HG03175 (cell line): Measurements from ENCODE around the gene STAT2.
"Not testable (repeated sequence)": the region's sequence is repeated elsewhere in the genome, so short reads cannot be mapped to it uniquely, and the experiment has no call there.

Experiments
- ATAC-seq: cut with Tn5 transposase; IDR thresholded peaks from one replicate; pipeline ENCODE4 v1.9.1; 2021; ENCODE audit warnings: mild to moderate bottlenecking, moderate library complexity; ENCODE audit not compliant: unreplicated experiment

The STAT2 gene

DNA sequence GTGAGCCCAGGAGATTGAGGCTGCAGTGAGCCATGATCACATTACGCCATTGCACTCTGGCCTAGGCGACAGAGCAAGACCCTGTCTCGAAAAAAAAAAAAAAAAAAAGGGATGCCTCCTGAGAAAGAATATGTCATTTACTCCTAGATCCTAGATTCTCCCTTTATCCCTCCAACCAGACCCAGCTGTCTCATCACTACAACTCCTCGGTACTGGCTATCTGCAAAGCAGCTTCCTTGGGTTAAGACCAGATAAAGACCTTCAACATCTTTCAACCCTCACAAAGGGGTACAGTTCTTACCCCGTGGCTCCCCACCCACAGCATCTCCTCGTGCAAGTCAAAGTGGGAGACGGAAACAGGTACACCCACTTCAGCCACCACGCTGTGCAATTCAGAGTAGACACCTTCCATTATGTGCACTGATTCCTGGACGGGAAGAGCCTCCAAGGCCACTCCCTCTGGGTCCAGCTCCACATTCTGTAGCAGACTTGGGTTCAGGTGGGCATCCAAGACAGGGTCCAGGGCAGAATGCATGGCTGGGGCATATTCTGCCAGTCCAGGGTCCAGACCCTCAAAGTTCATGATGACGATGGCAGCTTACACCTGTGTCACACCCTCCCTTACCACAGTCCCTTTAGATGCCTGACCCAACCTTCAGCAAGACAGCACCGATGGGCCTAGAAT, 27.3 kb downstream of the STAT2 start:
- no peak for ATAC-seq

DNA sequence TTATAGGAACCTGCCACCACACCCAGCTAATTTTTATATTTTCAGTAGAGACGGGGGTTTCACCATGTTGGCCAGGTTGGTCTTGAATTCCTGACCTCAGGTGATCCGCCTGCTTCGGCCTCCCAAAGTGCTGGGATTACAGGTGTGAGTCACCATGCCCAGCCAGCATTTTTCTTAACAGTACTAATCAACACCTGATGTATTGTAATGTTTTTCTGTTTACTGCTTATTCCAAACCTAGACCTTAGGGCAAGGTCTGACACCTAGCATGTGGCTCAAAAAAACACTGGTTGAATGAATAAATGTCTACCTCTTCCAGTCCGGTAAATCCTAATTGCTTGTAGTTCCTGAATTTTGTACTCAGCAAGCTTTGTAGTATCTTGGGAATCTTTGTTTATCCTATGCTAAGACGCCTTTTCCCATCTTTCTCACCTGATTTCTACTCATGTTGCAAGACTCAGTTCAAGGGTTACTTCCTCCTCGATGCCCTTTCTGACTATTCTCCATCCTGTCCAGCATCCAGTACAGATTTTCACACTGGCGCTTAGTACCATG, 28.9 kb downstream of the STAT2 start:
- no peak for ATAC-seq

DNA sequence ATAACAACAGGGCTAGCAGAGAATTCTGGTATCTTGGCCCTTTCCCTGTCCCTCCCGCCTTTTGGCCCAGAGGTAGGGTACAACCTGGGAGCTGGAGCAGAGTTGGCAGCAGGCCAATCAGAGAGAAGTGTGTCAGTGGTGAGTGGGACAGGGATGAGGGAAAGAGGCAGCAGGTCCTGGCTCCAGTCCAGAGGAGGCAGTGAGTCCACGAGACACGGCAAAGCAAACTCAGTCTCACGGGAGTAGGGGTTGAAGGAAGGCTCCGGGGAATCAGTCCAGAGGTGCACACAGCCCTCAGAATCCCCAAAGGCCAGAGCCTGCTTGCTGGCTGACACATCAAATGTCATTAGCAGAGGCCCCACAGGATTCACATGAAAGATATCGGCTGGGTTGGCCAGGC, 33.4 kb downstream of the STAT2 start:
- no peak for ATAC-seq

DNA sequence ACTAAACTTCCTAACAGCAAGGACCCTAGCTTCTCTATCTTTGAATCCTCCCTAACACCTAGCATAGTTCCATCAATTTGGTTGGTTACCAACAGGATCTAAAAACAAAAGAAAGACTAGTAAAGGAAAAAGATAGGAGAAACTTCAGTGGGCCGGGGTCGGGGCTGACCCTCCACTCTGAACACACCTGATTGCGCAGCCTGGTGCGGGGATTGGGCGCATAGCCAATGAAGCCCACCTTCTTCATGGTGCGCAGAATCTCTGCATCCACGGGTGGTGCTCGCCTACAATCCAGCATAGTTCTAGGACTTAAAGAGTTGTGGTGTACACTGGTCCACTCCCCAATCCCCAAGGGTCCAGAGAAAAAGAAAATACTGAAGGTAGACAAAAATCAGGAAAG, 33.8 kb downstream of the STAT2 start:
- no peak for ATAC-seq

DNA sequence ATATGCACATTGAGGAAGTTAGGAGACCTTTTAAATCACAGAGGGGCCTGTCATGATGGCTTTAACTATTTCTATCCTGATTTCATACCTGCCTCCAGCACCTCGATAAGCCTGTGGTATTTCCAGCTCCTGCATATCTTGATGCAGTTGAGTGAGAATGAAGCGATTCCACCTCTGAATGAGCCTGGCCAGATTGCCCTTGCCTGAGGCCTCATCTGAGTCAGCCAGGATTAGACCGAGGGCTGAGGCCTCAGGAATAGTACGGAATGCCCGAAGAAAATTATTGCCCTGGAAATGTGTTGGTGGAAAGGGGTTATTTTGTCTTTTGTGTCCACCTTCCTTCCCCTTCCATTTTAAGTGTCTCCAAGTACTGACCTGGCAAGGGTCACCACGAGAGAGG, 35.7 kb downstream of the STAT2 start:
- no peak for ATAC-seq

DNA sequence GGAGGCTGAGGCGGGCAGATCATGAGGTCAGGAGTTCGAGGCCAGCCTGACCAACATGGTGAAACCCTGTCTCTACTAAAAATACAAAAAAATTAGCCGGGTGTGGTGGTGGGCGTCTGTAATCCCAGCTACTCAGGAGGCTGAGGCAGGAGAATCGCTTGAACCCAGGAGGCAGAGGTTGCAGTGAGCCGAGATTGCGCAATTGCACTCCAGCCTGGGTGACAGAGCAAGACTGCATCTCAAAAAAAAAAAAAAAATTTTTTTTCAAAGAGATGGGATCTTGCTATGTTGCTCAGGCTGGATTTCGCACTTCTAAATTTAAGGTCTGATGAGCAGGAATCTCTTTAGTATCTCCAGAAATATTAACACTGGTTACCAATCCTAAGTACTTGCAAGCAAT, 38.3 kb downstream of the STAT2 start:
- not testable (repeated sequence) for ATAC-seq

GRCh38 chr12:56321027-56321426, 38.9 kb downstream of the STAT2 start:
- no peak for ATAC-seq

GRCh38 chr12:56317675-56318074, 42.2 kb downstream of the STAT2 start:
- ATAC-seq, result no peak

GRCh38 chr12:56315622-56316473, 44.1 kb downstream of the STAT2 start, which contains the start of gene CNPY2:
Gene CNPY2 (minus strand): TSS chr12:56315988. CDS start chr12:56315217, 771 bp downstream.
- ATAC-seq, result peak; percentile 90

GRCh38 chr12:56315249-56315621, 44.7 kb downstream of the STAT2 start:
- ATAC-seq, result no peak

DNA sequence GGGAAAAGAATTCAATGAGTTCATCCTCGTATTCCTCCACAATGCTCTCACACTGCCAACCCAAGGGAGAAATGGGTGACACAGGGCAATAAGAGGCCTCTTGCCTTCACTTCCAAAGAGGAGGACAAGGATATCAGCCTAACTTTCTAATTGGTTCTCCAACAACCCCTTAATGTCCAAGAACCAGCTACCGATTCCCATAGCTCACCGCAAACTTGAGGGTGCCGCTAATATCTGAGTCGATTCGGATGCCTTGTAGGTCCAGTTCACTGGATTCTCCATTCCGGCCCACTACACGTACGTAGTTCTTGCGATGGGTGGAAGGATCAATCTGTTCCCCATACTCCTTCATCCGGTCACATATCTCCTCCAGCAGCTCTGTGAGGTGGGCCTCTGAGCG, 48.9 kb downstream of the STAT2 start:
- no peak for ATAC-seq

DNA sequence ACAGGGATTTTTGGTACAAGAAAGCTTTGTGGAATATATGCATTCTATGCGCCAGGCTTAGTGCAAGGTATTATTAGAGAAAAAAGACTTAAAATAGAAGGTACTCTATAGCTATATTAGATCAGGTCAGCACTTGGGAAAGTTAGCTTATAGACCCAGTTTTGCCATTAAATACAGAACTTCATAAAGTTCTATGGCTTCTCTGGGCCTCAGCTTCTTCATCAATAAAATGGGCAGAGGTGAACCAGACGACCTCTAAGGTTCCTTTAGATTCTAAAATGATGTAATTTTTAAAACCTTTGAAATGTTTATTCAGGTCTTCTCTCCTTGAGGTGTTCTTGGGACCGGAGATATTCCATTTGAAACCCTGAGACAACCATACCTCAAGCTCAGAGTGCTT, 51.2 kb downstream of the STAT2 start:
- no peak for ATAC-seq

DNA sequence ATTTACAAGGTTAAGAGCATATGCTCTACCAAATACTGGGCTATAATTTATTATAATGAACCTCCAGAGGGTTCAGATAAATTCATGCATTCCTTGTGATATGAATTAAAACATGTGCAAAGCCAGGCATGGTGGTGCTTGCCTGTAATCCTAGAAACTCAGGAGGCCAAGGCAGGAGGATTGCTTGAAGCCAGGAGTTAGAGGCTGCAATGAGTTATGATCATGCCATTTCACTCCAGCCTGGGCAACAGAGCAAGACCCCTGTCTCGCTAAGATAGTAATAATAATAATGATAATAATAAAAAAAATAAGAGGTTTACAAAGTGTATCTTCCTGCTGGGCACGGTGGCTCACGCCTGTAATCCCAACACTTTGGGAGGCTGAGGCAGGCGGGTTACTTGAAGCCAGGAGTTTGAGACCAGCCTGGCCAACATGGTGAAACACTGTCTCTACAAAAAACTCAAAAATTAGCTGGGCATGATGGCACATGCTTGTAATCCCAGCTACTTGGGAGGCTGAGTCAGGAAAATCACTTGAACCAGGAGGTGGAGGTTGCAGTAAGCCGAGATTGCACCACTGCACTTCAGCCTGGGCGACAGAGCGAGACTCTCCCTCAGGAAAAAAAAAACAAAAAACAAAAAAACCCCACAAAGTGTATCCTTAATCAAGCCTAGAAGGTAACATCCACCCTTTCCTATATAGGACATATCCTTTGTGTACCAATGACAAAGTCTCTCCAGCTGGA, 52.5 kb downstream of the STAT2 start:
- no peak for ATAC-seq

GRCh38 chr12:56304872-56305590, 54.9 kb downstream of the STAT2 start:
- ATAC-seq, result no peak

GRCh38 chr12:56304276-56304675, 55.6 kb downstream of the STAT2 start:
- no peak for ATAC-seq

GRCh38 chr12:56300644-56301464, 59.1 kb downstream of the STAT2 start:
- no peak for ATAC-seq

- ATAC-seq, result peak; percentile 95
These were observed 59.9 kb downstream of the STAT2 start, which contains the start of gene CS for GRCh38 chr12:56299853-56300643. Gene CS (minus strand): TSS chr12:56300330. CDS start chr12:56300201, 129 bp downstream.

DNA sequence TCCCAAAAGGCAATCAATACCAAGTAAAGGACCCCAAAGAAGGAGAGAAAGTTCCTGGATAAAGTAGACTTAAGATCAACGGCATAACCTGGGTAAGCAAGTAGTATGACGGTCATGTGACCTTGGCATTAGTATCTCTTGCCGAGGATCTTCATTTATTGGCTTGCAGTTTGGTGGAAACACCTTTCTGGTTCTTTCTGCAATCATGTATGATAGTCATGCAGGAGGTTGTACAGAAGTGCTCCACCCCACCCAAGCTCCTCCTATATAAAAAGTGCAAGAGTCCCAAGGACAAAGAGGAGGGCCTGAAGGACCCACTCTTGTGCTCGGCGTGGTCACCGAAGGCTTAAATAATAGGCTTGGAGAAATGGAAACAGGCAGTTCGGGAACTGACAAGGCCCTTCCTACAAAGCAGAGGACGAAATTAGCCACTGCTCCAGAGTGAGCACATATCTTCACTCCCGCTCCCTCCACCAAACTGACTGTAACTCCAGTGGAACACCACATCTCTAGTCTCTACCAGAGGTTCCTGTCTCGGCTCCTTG, 60.5 kb downstream of the STAT2 start:
- ATAC-seq, result peak; percentile 5

- no peak for ATAC-seq
These were observed 61.1 kb downstream of the STAT2 start for GRCh38 chr12:56298828-56299227.
